ENCODE data around the gene ARG2. TPM values are rescaled to one million over a fixed set of nuclear protein-coding genes. Genes with fewer than 3 reads are reported as not detected.
A peak's percentile ranks its signal among the peaks of the same experiment; 100 is the strongest.
"Not testable (repeated sequence)": the region's sequence is repeated elsewhere in the genome, so short reads cannot be mapped to it uniquely, and the experiment has no call there.

ARG2 gene
- total RNA-seq, 1 experiment from 2014 or later, result 3.6 TPM

- no peaks in the 10 kb centered on the region for H3K27me3 ChIP-seq
- H3K4me3 ChIP-seq, result peak overlapping the region; percentile 38
- H3K9me3 ChIP-seq, result no peaks in the 10 kb centered on the region
- H3K36me3 ChIP-seq, result no peaks in the 10 kb centered on the region
- DNase-seq, result no peak
Measured at GRCh38 chr14:67620217-67620785, 581 bp downstream of the ARG2 start.

GRCh38 chr14:67622675-67623074 lies 3.0 kb downstream of the ARG2 start:
- DNase-seq, result peak; percentile 16
- no peak overlapping the region for H3K4me3 ChIP-seq

GRCh38 chr14:67623114-67623513 lies 3.4 kb downstream of the ARG2 start:
- H3K27me3 ChIP-seq, result no peaks in the 10 kb centered on the region
- DNase-seq, result no peak
- H3K36me3 ChIP-seq, result no peaks in the 10 kb centered on the region
- H3K9me3 ChIP-seq, result no peaks in the 10 kb centered on the region
- no peak overlapping the region for H3K4me3 ChIP-seq

More at GRCh38 chr14:67622675-67623074, 3.0 kb downstream of the ARG2 start:
- no peaks in the 10 kb centered on the region for H3K36me3 ChIP-seq
- H3K27me3 ChIP-seq, result no peaks in the 10 kb centered on the region
- no peaks in the 10 kb centered on the region for H3K9me3 ChIP-seq

- H3K9me3 ChIP-seq, DNase-seq: not testable (repeated sequence)
Measured at GRCh38 chr14:67626131-67626530, 6.4 kb downstream of the ARG2 start.

GRCh38 chr14:67627519-67627918 lies 7.8 kb downstream of the ARG2 start:
- no peak for DNase-seq
- no peaks in the 10 kb centered on the region for H3K36me3 ChIP-seq

More at GRCh38 chr14:67626131-67626530, 6.4 kb downstream of the ARG2 start:
- H3K27me3 ChIP-seq, H3K36me3 ChIP-seq, H3K4me3 ChIP-seq: not testable (repeated sequence)

GRCh38 chr14:67630186-67630585 lies 10.5 kb downstream of the ARG2 start:
- Histone ChIP-seq H3K27me3 (no peaks in the 10 kb centered on the region), H3K9me3 (no peaks in the 10 kb centered on the region), H3K4me3 (no peak overlapping the region), H3K36me3 (no peaks in the 10 kb centered on the region)
- DNase-seq, result no peak

More at GRCh38 chr14:67627519-67627918, 7.8 kb downstream of the ARG2 start:
- no peaks in the 10 kb centered on the region for H3K27me3 ChIP-seq
- H3K9me3 ChIP-seq, result no peaks in the 10 kb centered on the region
- no peak overlapping the region for H3K4me3 ChIP-seq

- H3K4me3 ChIP-seq, result no peak overlapping the region
- no peak for DNase-seq
- H3K27me3 ChIP-seq, result no peaks in the 10 kb centered on the region
- no peaks in the 10 kb centered on the region for H3K9me3 ChIP-seq
- no peaks in the 10 kb centered on the region for H3K36me3 ChIP-seq
Measured at GRCh38 chr14:67630938-67631337, 11.2 kb downstream of the ARG2 start.

- H3K27me3 ChIP-seq, result no peaks in the 10 kb centered on the region
- H3K9me3 ChIP-seq, result no peaks in the 10 kb centered on the region
- DNase-seq, result no peak
- H3K36me3 ChIP-seq, result no peaks in the 10 kb centered on the region
- H3K4me3 ChIP-seq, result no peak overlapping the region
Measured at GRCh38 chr14:67633451-67634147, 13.9 kb downstream of the ARG2 start.

GRCh38 chr14:67636361-67636919 lies 16.7 kb downstream of the ARG2 start:
- H3K4me3 ChIP-seq, result no peak overlapping the region
- no peaks in the 10 kb centered on the region for H3K27me3 ChIP-seq
- H3K36me3 ChIP-seq, result no peaks in the 10 kb centered on the region
- no peaks in the 10 kb centered on the region for H3K9me3 ChIP-seq
- DNase-seq, result no peak

GRCh38 chr14:67638642-67639041 lies 18.9 kb downstream of the ARG2 start:
- no peak for DNase-seq
- no peak overlapping the region for H3K4me3 ChIP-seq
- no peaks in the 10 kb centered on the region for H3K9me3 ChIP-seq
- no peaks in the 10 kb centered on the region for H3K27me3 ChIP-seq
- H3K36me3 ChIP-seq, result no peaks in the 10 kb centered on the region

- no peak overlapping the region for H3K4me3 ChIP-seq
- no peaks in the 10 kb centered on the region for H3K36me3 ChIP-seq
- H3K27me3 ChIP-seq, result no peaks in the 10 kb centered on the region
- DNase-seq, result no peak
- H3K9me3 ChIP-seq, result no peaks in the 10 kb centered on the region
Measured at GRCh38 chr14:67641480-67641879, 21.8 kb downstream of the ARG2 start.

- H3K9me3 ChIP-seq, result no peaks in the 10 kb centered on the region
- H3K36me3 ChIP-seq, result no peaks in the 10 kb centered on the region; the same call in 1 of the 2 replicates
- H3K4me3 ChIP-seq, result no peak overlapping the region
- DNase-seq, result no peak
- no peaks in the 10 kb centered on the region for H3K27me3 ChIP-seq
Measured at GRCh38 chr14:67641902-67642749, 22.4 kb downstream of the ARG2 start.

- no peaks in the 10 kb centered on the region; the same call in 1 of the 2 replicates for H3K36me3 ChIP-seq
- DNase-seq, result no peak
Measured at GRCh38 chr14:67643713-67644112, 24.0 kb downstream of the ARG2 start.

GRCh38 chr14:67644428-67644827 lies 24.7 kb downstream of the ARG2 start:
- H3K9me3 ChIP-seq, result no peaks in the 10 kb centered on the region
- H3K27me3 ChIP-seq, result no peaks in the 10 kb centered on the region
- H3K36me3 ChIP-seq, result no peaks in the 10 kb centered on the region; the same call in 1 of the 2 replicates
- no peak overlapping the region for H3K4me3 ChIP-seq
- no peak for DNase-seq

More at GRCh38 chr14:67643713-67644112, 24.0 kb downstream of the ARG2 start:
- Histone ChIP-seq H3K27me3 (no peaks in the 10 kb centered on the region), H3K9me3 (no peaks in the 10 kb centered on the region), H3K4me3 (no peak overlapping the region)

- no peaks in the 10 kb centered on the region for H3K27me3 ChIP-seq
- H3K9me3 ChIP-seq, result no peaks in the 10 kb centered on the region
- H3K36me3 ChIP-seq, result no peaks in the 10 kb centered on the region; the same call in none of the 2 replicates
- no peak overlapping the region for H3K4me3 ChIP-seq
- DNase-seq, result no peak
Measured at GRCh38 chr14:67645414-67645813, 25.7 kb downstream of the ARG2 start.

- Histone ChIP-seq H3K9me3 (no peaks in the 10 kb centered on the region), H3K27me3 (no peaks in the 10 kb centered on the region), H3K4me3 (no peak overlapping the region), H3K36me3 (peaks cover 4% of the 10 kb centered on the region)
- DNase-seq, result no peak
Measured at GRCh38 chr14:67646131-67646530, 26.4 kb downstream of the ARG2 start.

- DNase-seq, result no peak
- Histone ChIP-seq H3K9me3 (no peaks in the 10 kb centered on the region), H3K4me3 (no peak overlapping the region), H3K27me3 (no peaks in the 10 kb centered on the region), H3K36me3 (peaks cover 4% of the 10 kb centered on the region)
Measured at GRCh38 chr14:67650151-67650550, 30.4 kb downstream of the ARG2 start.
